ENCODE data around the gene P4HTM.
"Not testable (repeated sequence)": the region's sequence is repeated elsewhere in the genome, so short reads cannot be mapped to it uniquely, and the experiment has no call there.

The P4HTM gene

DNA sequence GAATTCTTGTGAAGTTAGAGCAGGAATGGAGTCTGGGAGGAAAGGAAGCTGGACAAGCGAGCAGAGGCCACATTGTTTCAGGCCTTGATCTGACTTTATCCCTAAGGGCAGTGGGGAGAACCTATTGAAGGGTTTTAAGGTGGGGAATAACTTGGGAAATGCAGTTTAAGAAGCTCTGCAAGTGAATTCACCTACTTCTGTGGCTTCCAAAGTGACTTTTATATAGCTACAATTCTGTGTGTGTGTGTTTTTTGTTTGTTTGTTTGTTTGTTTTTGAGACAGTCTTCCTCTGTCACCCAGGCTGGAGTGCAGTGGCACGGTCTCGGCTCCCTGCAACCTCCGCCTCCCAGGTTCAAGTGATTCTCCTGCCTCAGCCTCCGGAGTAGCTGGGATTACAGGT lies 18.6 kb downstream of the P4HTM start:
- DNase-seq (ENCODE audit: low read depth), result not testable (repeated sequence)

- DNase-seq (ENCODE audit: low read depth), result no peak
These were observed 19.4 kb downstream of the P4HTM start for GRCh38 chr3:49009396-49009795.

GRCh38 chr3:49012441-49013017 lies 22.5 kb downstream of the P4HTM start:
- DNase-seq (ENCODE audit: low read depth), result no peak

DNA sequence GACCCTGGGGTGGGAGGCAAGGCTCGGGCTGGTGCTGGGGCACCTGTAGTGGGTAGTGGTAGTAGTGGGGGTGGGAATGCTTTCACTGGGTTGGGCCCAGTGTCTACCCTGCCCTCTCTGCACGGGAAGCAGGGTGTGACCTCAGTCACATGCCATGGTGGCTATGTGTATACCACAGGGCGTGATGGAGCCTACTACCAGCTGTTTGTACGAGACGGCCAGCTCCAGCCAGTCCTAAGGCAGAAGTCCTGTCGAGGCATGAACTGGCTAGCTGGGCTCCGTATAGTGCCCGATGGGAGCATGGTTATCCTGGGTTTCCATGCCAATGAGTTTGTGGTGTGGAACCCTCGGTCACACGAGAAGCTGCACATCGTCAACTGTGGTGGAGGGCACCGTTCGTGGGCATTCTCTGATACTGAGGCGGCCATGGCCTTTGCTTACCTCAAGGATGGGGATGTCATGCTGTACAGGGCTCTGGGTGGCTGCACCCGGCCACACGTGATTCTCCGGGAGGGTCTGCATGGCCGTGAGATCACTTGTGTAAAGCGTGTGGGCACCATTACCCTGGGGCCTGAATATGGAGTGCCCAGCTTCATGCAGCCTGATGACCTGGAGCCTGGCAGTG lies 23.2 kb downstream of the P4HTM start:
- DNase-seq (ENCODE audit: low read depth), result no peak

GRCh38 chr3:49013738-49014660 lies 24.0 kb downstream of the P4HTM start:
- no peak for DNase-seq (ENCODE audit: low read depth)

DNA sequence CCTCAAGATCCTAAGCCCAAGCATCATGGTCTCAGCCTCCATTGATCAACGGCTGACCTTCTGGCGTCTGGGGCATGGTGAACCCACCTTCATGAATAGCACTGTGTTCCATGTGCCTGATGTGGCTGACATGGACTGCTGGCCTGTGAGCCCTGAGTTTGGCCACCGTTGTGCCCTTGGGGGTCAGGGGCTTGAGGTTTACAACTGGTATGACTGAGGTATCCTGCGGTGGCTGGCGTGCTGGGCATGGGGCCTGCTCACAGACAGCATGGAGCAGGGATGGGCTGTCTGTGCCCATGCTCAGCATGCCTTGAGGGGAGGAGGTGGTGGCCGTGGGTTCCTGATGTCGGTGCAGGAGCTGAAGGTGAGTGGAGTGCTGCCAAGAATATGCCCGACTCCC lies 25.0 kb downstream of the P4HTM start:
- no peak for DNase-seq (ENCODE audit: low read depth)

GRCh38 chr3:49015765-49016164 lies 25.7 kb downstream of the P4HTM start:
- DNase-seq (ENCODE audit: low read depth), result no peak

DNA sequence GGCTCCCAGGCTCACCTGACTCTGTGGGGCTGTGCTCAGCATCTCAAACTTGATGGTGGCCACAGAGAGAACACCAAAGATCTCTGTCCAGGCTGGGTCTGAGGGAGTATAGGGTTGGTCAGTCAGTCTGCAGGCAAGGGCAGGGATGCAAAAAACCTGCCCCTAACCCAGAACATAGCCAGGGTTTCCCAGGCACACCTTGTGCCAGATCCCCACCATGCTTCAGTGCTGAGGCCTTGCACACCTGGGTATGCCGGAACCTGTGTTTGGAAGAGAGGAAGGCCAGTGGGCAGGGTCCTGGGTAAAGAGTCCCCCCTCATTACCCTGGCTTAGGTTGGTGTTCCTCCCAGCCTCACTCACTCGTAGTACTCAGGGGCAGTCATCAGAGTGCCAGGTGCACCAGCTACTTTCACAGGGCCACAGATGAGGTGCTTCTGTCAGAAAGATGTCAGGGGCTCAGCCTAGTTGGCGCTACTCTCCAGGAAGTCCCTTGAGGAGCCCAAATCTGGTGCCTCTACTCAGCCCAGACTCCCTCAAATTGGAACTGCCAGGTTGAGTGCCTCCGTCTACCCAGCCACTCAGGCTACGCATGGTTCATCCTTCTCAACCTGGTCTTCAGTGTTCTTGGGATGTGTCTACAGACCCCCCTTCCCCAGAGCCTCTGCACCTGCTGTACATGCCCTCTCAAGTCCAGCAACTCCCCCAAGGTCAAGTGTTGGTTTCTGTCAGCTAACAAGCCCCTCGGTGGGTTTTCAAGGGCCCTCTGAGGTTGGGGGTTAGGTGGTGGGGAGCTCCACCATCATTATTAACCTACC lies 26.6 kb downstream of the P4HTM start:
- DNase-seq (ENCODE audit: low read depth), result no peak

DNA sequence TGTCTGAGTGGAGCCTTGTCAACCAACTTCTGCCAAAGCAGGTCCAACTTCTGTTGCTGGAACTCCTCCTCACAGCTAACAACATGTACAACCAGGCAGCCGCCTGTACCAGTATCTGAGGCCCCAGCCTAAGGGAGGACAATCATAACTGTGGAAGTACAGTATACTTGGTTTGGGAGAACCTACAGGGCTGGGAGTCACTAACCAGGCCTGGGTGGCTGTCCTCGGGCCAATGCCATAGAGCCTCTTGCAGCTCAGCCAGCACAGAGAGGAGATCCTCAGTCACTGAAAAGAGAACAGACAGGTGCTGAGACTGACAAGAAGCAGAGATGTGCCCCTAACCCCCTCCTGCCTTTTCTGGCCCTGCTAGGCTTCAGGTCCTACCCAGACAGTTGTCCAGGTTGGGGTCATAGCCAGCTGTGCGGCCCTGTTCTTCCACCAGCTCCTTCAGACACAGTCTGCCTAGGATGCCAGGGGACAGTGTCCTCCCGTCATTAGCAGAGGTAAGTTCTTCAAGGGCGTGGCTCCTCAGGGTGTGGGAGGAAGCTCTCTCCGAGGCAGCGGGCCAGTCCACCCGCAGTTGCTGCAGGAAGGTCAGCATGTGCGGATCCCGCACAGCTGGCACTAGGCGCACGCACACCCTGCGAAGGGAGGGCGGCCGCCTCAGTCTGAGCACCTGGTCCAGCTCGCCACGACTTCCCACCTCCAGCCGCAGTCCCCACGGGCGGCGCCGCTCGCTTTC lies 27.4 kb downstream of the P4HTM start:
- DNase-seq (ENCODE audit: low read depth), result no peak

GRCh38 chr3:49017971-49018706 lies 28.1 kb downstream of the P4HTM start, which contains the start of gene DALRD3:
DALRD3 (minus strand) TSS chr3:49018580; CDS start chr3:49018564, 16 bp downstream.
- DNase-seq (ENCODE audit: low read depth), result no peak

GRCh38 chr3:49018707-49019006 lies 28.6 kb downstream of the P4HTM start:
- no peak for DNase-seq (ENCODE audit: low read depth)

- no peak for DNase-seq (ENCODE audit: low read depth)
These were observed 29.9 kb downstream of the P4HTM start for GRCh38 chr3:49019941-49020329.

DNA sequence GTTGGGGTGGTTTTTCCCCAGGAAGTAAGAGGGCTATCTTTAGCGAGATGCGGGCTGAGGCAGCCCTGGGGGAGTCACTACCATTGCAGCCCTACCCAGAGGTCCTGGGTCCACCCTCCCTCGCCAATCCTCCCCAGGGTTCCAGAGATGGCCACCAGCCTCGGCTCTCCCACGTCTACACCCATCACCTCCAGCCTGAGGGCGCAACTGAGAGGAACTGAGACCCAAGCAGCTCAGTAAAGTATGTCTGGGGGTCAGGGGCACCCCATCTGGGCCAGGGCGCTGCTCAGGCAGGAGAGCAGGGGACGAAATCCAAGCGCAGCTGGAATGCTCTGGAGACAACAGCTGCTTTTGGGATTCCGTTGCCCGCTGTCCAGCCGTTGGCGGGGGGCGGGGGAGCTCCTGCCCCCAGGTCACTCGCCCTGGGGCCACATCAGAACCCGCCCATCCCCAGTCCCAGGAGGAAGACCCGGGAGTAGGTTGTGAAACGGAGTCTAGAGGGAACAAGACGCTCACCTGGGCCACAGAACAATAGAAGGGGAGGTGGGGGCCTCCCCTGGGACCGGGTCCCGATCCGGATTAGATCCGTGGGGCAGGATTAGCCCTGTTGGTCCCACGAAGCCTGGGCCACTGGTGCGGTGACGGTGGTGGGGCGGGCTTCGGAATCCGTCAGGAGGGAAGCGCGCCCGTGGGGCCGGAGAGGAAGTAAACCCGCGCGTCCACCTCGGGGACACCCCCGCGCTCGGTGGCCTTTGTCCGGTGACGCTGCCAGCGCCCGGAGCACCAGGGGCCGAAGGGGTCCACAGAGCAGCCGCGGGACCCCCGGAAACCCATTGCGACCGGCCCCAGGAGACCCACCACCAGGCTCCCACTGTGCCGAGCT lies 30.5 kb downstream of the P4HTM start:
- no peak for DNase-seq (ENCODE audit: low read depth)

DNA sequence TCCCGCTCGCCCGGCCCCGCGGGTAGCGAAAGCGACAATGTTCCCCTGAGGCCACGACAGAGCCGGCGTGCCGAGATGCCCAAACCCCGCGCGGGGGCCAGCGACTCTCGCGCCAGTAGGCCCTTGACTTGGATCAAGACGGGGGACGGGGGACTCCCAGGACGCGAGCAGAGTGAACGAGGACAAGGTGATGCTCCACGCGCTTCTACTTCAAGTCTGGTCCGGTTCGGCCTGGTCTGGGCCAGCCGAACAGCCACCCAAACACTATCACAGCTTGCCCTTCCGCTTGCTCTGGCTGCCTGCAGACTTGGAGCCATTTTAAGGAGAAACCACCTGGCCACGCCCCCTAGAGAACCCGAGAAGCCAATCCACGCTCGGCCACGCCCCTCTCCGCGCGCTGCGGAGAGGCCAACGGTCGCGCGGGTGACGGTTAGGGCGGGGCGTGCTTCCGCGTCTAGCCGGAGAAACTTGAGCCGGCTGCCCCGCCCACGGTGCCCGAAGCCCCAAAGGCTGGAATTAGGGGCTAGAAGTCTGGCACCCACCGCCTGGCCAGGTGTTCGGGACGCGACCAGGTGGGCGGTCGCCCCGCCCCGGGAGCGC lies 31.3 kb downstream of the P4HTM start:
- peak; percentile 91 for DNase-seq (ENCODE audit: low read depth)

GRCh38 chr3:49021813-49022687 lies 32.0 kb downstream of the P4HTM start, which contains the start of gene NDUFAF3:
NDUFAF3 (plus strand) TSS chr3:49022121; CDS start chr3:49022145, 24 bp downstream.
- DNase-seq (ENCODE audit: low read depth), result peak; percentile 76

DNA sequence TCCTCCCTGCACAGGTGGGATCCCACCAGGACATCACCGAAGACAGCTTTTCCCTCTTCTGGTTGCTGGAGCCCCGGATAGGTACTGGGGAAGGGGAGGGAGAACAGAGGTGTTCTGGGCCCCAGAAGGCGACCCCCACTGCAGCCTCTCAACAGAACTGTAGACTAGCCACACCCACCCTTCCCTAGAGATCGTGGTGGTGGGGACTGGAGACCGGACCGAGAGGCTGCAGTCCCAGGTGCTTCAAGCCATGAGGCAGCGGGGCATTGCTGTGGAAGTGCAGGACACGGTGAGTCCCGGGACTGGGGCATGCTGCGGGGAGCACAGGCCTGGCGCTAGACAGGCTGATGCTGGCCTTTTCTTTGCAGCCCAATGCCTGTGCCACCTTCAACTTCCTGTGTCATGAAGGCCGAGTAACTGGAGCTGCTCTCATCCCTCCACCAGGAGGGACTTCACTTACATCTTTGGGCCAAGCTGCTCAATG lies 32.7 kb downstream of the P4HTM start:
- DNase-seq (ENCODE audit: low read depth), result no peak

- no peak for DNase-seq (ENCODE audit: low read depth)
These were observed 33.7 kb downstream of the P4HTM start for GRCh38 chr3:49023775-49024174.

GRCh38 chr3:49024449-49024848 lies 34.4 kb downstream of the P4HTM start:
- DNase-seq (ENCODE audit: low read depth), result no peak

Measured in CMK (cell line).